B cell (primary cell): ENCODE results near the gene KLHL26. TPM values are rescaled to one million over a fixed set of nuclear protein-coding genes. Genes with fewer than 3 reads are reported as not detected.

ENCODE experiments used
- ATAC-seq: fragments of 200-7000 bp; cut with Tn5 transposase; one replicate; pipeline ENCODE4 v1.10.0; 2021; ENCODE audit warnings: low read depth, mild to moderate bottlenecking, moderate number of reproducible peaks, moderate library complexity
- CTCF ChIA-PET: fragments of 350-600 bp; sonication (Branson Sonifier 250); formaldehyde crosslinking; loops from one replicate; lab custom pipeline; 2021; ENCODE audit warnings: antibody characterized with exemption, inconsistent platforms; lab: Charles Lee
- POLR2A ChIA-PET: fragments of 350-600 bp; sonication (Branson Sonifier 250); formaldehyde crosslinking; loops from one replicate; lab custom pipeline; 2021; ENCODE audit warnings: antibody characterized with exemption; lab: Charles Lee
- DNase-seq: peaks from one replicate; pipeline ENCODE4 v3.0.0; 2013
- H2AFZ ChIP-seq: 2 replicates; pipeline ENCODE4 v1.6.1; 2012; ENCODE audit warnings: mild to moderate bottlenecking, low read depth, low read length; ENCODE audit not compliant: insufficient read depth, poor library complexity, severe bottlenecking
- H3K27ac ChIP-seq, 2 donors: 1 replicate in 1 of 2; 2 replicates in 1 of 2; pipeline ENCODE4 v1.5.1; 2012 to 2013; ENCODE audit warnings: low read length in 2 of 2, mild to moderate bottlenecking in 2 of 2, moderate library complexity in 1 of 2
- H3K27me3 ChIP-seq, 4 experiments: fragments of 200-600 bp in 1 of 4; sonication (generic) in 1 of 4; replicated peaks in 1 of 4; 1 replicate in 2 of 4; 2 replicates in 2 of 4; pipeline versions ENCODE4 v1.6.1 to v1.7.0; 2013 to 2016; ENCODE audit warnings: low read length in 3 of 4, mild to moderate bottlenecking in 2 of 4, mixed read lengths in 1 of 4, moderate library complexity in 1 of 4; ENCODE audit not compliant: insufficient read depth in 4 of 4, control insufficient read depth in 3 of 4; ENCODE audit errors: control extremely low read depth in 1 of 4
- H3K36me3 ChIP-seq, 2 experiments: replicated peaks in 1 of 2; 1 replicate in 1 of 2; 2 replicates in 1 of 2; pipeline versions ENCODE4 v1.6.1 to v1.7.1; 2013; ENCODE audit warnings: low read length in 1 of 2; ENCODE audit not compliant: insufficient read depth in 2 of 2, control insufficient read depth in 1 of 2; ENCODE audit errors: control extremely low read depth in 1 of 2, extremely low read depth in 1 of 2
- H3K4me1 ChIP-seq, 2 donors: fragments of 200-600 bp in 1 of 2; sonication (generic) in 1 of 2; 1 replicate in 1 of 2; 2 replicates in 1 of 2; pipeline versions ENCODE4 v1.5.1 to v1.6.1; 2013 to 2017; ENCODE audit warnings: low read length in 2 of 2; ENCODE audit not compliant: control insufficient read depth in 2 of 2, insufficient read depth in 2 of 2
- H3K4me2 ChIP-seq: replicated peaks from 2 replicates; pipeline ENCODE3; 2012; ENCODE audit warnings: mild to moderate bottlenecking, low read depth, low read length; ENCODE audit not compliant: poor library complexity, severe bottlenecking
- H3K4me3 ChIP-seq, 5 experiments: fragments of 200-600 bp in 1 of 5; sonication (generic) in 1 of 5; 1 replicate in 3 of 5; 2 replicates in 2 of 5; pipeline versions ENCODE4 v1.5.1 to v1.7.0; 2011 to 2016; ENCODE audit warnings: low read length in 4 of 5, mild to moderate bottlenecking in 4 of 5, low read depth in 2 of 5, control low read depth in 1 of 5, moderate library complexity in 1 of 5; ENCODE audit not compliant: insufficient read depth in 1 of 5; ENCODE audit errors: control extremely low read depth in 1 of 5, extremely low read depth in 1 of 5
- H3K79me2 ChIP-seq: fragments of 200-600 bp; sonication (generic); one replicate; pipeline ENCODE4 v1.6.0; 2016; ENCODE audit warnings: low read length; ENCODE audit not compliant: control insufficient read depth, insufficient read depth
- H3K9ac ChIP-seq: fragments of 200-600 bp; sonication (generic); 2 replicates; pipeline ENCODE4 v1.6.1; 2017; ENCODE audit warnings: mild to moderate bottlenecking, low read length, moderate library complexity
- H3K9me3 ChIP-seq, 3 donors: one replicate each; pipeline versions ENCODE4 v1.6.1 to v1.7.1; 2013; ENCODE audit warnings: low read length in 2 of 3; ENCODE audit not compliant: control insufficient read depth in 2 of 3, insufficient read depth in 1 of 3; ENCODE audit errors: control extremely low read depth in 1 of 3
- H4K20me1 ChIP-seq: 2 replicates; pipeline ENCODE4 v1.6.0; 2012; ENCODE audit warnings: mild to moderate bottlenecking, low read length; ENCODE audit not compliant: insufficient read depth, control insufficient read depth, poor library complexity, severe bottlenecking
- H3K27ac Mint-ChIP-seq: one replicate; pipeline ENCODE4 v1.8.0; 2021; ENCODE audit warnings: mixed read lengths
- H3K27me3 Mint-ChIP-seq: one replicate; pipeline ENCODE4 v1.8.0; 2021; ENCODE audit warnings: mixed read lengths
- H3K4me1 Mint-ChIP-seq: one replicate; pipeline ENCODE4 v1.8.0; 2021; ENCODE audit warnings: mixed read lengths
- H3K4me3 Mint-ChIP-seq: one replicate; pipeline ENCODE4 v1.8.0; 2021; ENCODE audit warnings: mixed read lengths
- H3K9me3 Mint-ChIP-seq: one replicate; pipeline ENCODE4 v1.8.0; 2022; ENCODE audit warnings: mixed read lengths; ENCODE audit not compliant: insufficient read depth
- EZH2 ChIP-seq: IDR thresholded peaks from 2 replicates; pipeline ENCODE4 v1.6.1; 2012; ENCODE audit warnings: borderline replicate concordance, low read depth, mild to moderate bottlenecking, moderate library complexity, low read length; ENCODE audit not compliant: insufficient read depth, poor library complexity, severe bottlenecking
- WGBS: methylation state at CpG from one replicate; pipeline ENCODE4 v1.1.5; 2013; ENCODE audit warnings: missing lambda C conversion rate; ENCODE audit not compliant: insufficient coverage; 5-methylcytosine and 5-hydroxymethylcytosine counted together
- intact Hi-C: fragments of 100-400 bp; cut with micrococcal nuclease; formaldehyde crosslinking; loops from one replicate; pipeline ENCODE4 v1.10.0; 2022
- polyA plus RNA-seq: library from polyadenylated mRNA; depleted of rRNA; stranded (reverse); fragments of >200 nt; gene quantifications from 2 replicates; pipeline ENCODE4 v1.2.3, GENCODE V29; 2012
- total RNA-seq, 2 donors: library from RNA; stranded (reverse); fragments of 120-200 nt in 1 of 2; gene quantifications; 1 replicate in 1 of 2; 2 replicates in 1 of 2; pipeline versions ENCODE4 v1.2.3 to v1.2.4, GENCODE V29; 2013 to 2022
- TF ChIP-seq, protein P1 (sequence below): fragments of 200-600 bp; IDR thresholded peaks from one replicate; pipeline ENCODE4 v1.8.0; 2022; ENCODE audit warnings: antibody characterized with exemption, mild to moderate bottlenecking

The KLHL26 gene
- total and polyA plus RNA-seq, 2 donors (not counting 1 experiment from before 2014, with no cell fraction given), result 5.0 to 14.6 TPM

DNA sequence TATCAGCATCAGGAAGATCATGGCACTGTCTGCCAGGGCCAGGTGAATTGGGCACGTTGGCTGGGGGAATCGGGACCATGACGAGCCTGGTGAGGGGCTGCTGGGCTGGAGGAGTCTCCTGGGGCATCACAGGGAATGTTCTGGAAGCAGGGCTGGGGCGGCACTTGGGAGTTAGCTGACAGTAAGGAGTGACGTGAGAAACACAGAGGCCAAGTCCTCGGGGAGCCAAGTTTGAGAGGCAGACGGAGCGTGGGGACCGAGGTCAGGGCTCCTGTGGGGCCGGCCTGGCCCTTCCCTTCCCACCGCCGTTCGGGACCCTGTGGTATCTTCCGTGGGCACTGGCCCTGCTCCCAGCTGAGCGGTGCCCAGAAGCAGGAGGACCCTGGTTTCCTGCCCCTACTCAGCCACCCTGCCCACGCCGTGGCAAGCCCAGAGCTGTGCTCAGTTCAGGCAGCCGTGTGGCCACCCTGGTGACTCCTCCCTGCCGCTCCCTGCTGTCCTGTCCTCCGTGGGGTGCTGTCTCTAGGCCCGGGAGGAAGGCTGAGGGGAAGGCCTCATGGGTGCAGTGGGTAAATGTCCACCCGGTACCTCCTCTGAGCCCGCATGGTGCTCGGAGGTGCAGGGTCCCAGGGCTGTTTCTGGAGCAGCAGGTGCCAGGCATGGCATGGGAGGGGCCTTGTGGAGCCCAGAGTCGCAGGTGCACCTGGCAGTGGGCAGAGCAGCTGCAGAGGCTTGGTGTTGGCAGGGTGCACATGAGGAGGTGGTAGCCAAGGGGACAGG is 71.8 kb downstream of the KLHL26 start:
- WGBS, result 82% methylated on average over 24 of the region's 25 CpGs
- H3K9me3 ChIP-seq, result peaks cover 0 to 3% (median 0%) of the 10 kb centered on the region in 3 donors
- peaks cover 87% of the 10 kb centered on the region for H3K79me2 ChIP-seq
- TF ChIP-seq EZH2, result no peak
- TF ChIP-seq, protein P1, sequence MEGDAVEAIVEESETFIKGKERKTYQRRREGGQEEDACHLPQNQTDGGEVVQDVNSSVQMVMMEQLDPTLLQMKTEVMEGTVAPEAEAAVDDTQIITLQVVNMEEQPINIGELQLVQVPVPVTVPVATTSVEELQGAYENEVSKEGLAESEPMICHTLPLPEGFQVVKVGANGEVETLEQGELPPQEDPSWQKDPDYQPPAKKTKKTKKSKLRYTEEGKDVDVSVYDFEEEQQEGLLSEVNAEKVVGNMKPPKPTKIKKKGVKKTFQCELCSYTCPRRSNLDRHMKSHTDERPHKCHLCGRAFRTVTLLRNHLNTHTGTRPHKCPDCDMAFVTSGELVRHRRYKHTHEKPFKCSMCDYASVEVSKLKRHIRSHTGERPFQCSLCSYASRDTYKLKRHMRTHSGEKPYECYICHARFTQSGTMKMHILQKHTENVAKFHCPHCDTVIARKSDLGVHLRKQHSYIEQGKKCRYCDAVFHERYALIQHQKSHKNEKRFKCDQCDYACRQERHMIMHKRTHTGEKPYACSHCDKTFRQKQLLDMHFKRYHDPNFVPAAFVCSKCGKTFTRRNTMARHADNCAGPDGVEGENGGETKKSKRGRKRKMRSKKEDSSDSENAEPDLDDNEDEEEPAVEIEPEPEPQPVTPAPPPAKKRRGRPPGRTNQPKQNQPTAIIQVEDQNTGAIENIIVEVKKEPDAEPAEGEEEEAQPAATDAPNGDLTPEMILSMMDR, result no peak
- H3K27ac Mint-ChIP-seq, result no peak overlapping the region
- H3K4me3 Mint-ChIP-seq, result no peak overlapping the region
- H3K4me2 ChIP-seq, result peak overlapping the region; percentile 15
- DNase-seq, result no peak
- no peak overlapping the region for H3K4me3 ChIP-seq
- H3K36me3 ChIP-seq, result peaks cover 0 to 6% of the 10 kb centered on the region in 2 experiments
- no peak for ATAC-seq
- intact Hi-C loops, result no loop called here
- H4K20me1 ChIP-seq, result peaks cover 76% of the 10 kb centered on the region
- ChIA-PET CTCF (interaction anchor here (0.5 kb wide), 1 partner anchor 451 kb away, joined by 3 read pairs; no protein-coding TSS in a partner anchor), POLR2A (no interaction called here)
- no peak overlapping the region for H3K27ac ChIP-seq
- no peaks in the 10 kb centered on the region for H3K27me3 ChIP-seq
- H2AFZ ChIP-seq, result no peak overlapping the region
- H3K9me3 Mint-ChIP-seq, result no peaks in the 10 kb centered on the region
- no peaks in the 10 kb centered on the region for H3K27me3 Mint-ChIP-seq
- peaks cover 10 to 12% of the 10 kb centered on the region in 2 donors for H3K4me1 ChIP-seq
- peaks cover 18% of the 10 kb centered on the region for H3K4me1 Mint-ChIP-seq
- H3K9ac ChIP-seq, result no peak overlapping the region

DNA sequence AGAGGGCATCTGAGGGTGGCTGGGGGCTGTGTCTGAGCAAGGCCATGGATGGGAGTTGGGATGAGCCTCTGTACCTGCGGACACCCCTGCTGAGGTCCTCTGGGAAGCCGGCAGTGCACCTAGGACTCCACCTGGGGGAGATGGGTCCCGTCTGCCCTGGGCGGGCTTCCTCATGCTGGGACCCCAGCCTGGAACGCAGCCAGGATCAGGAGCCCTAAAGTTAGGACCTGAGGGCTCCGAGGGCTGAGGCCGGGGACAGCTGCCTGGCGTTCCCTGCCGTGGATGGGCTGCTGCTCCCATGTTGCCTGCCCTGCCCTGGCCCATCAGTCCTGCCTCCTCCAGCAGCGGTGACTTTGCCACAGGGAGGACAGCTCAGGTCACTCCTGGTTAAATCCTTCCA is 72.7 kb downstream of the KLHL26 start:
- peaks cover 16% of the 10 kb centered on the region for H3K4me1 Mint-ChIP-seq
- no peak overlapping the region for H3K27ac Mint-ChIP-seq
- Histone ChIP-seq H3K79me2 (peaks cover 94% of the 10 kb centered on the region), H4K20me1 (peaks cover 83% of the 10 kb centered on the region), H3K4me1 (peaks cover 10 to 12% of the 10 kb centered on the region in 2 donors), H3K36me3 (peaks cover 0 to 9% of the 10 kb centered on the region in 2 experiments), H3K27ac (no peak overlapping the region), H3K4me3 (no peak overlapping the region), H3K9me3 (peaks cover 0 to 3% (median 0%) of the 10 kb centered on the region in 3 donors), H3K27me3 (no peaks in the 10 kb centered on the region), H3K9ac (no peak overlapping the region), H3K4me2 (no peak overlapping the region), H2AFZ (no peak overlapping the region)
- POLR2A ChIA-PET, result interaction anchor here (0.5 kb wide), 1 partner anchor 52 kb away, joined by 5 read pairs; no protein-coding TSS in a partner anchor
- ATAC-seq, result no peak
- intact Hi-C loops, result no loop called here
- H3K4me3 Mint-ChIP-seq, result no peak overlapping the region
- CTCF ChIA-PET, result interaction anchor here (0.7 to 1.7 kb wide), 2 partner anchors 12 to 16 kb away, joined by 3 read pairs; no protein-coding TSS in a partner anchor
- no peak for DNase-seq
- TF ChIP-seq EZH2, result no peak
- TF ChIP-seq, protein P1, result no peak
- no peaks in the 10 kb centered on the region for H3K9me3 Mint-ChIP-seq
- no peaks in the 10 kb centered on the region for H3K27me3 Mint-ChIP-seq
- 97% methylated on average over 10 of the region's 10 CpGs for WGBS
